ENCODE data around the gene SLC6A3. TPM values are rescaled to one million over a fixed set of nuclear protein-coding genes. Genes with fewer than 3 reads are reported as not detected.

Gene SLC6A3
- total RNA-seq, 4 donors from 2014 or later: 0.07 to 0.15 TPM; not detected in 2

DNA sequence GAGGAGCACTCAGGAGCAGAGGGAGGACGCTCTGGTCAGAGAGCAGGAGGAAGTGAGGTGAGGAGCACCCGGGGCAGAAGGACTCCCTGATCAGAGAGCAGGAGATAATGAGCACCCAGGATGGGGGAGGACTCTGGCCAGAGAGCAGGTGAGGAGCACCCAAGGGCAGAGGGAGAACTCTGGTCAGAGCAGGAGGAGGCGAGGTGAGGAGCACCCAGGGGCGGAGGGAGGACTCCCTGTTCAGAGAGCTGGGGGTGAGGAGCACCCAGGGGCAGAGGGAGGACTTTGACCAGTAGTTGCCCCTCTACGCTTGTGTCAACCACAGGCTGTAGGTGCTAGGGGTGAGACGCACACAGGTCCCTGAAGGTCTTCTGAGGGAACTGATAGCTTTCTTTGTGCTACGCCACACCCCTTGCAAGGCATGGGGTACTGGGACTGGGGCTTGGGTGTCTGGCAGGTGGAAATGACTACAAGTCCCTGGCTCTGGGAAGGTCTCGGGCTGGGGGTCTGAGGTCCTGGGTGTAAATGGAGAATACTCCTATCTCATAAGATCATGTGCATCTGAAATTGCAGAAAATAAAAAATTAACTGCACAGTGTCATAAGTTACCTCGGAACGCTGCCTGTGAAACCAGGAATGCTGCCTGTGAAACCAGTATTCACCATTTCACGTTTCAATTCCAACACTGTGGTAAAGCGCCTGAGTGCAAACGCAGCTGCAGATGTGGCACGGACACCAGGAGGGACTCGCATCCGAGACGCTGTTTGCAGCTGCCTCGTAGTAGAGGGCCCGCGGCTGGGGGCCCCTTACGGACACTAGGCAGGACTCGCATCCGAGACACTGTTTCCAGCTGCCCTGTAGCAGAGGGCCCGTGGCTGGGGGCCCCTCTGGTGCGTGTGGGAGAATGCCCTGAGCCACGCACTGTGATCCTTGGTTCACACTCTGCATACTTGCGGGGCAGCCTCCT lies 27.0 kb upstream of the SLC6A3 start:
- DNase-seq: peak in 1 of 2 donors; percentile 10
- intact Hi-C loops (cut with DNase I; ENCODE audit: low total_unique reads): no loop called here
- H3K9me3 ChIP-seq: no peaks in the 10 kb centered on the region
- H3K4me3 ChIP-seq: no peak overlapping the region
- no peaks in the 10 kb centered on the region for H3K27me3 ChIP-seq
- H3K27ac ChIP-seq: no peak overlapping the region
- no peaks in the 10 kb centered on the region for H3K4me1 ChIP-seq
- no peaks in the 10 kb centered on the region for H3K36me3 ChIP-seq
- TF ChIP-seq CTCF (IDR thresholded peaks at IDR 0.05) (no peak), POLR2A (IDR thresholded peaks at IDR 0.05) (no peak)

DNA sequence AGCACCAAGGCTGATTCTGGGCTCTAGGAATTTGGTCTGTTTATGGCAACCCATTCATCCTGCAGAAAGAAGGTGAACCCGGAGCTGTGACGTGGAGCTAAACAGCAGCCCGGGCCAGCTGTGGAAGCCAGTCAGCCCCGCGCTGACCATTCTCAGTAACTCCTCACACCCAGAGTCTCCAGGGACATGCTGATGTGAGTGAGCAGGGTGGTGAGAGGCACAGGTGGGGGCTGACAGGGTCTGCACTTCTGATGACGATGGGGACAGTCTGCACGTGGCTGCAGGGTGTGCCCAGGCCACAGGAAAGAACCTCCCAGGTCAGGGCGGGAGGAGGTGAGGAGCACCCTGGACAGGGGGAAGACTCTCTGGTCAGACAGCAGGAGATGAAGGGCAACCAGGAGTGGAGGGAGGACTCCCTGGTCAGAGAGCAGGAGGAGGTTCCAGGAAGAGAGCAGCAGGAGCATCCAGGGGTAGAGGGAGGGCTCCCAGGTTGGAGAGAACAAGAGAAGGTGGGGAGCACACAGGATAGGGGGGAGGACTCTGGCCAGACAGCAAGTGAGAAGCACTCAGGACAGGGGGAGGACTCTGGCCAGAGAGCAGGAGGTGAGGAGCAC lies 26.1 kb upstream of the SLC6A3 start:
- Histone ChIP-seq H3K4me3 (no peak overlapping the region), H3K27ac (no peak overlapping the region), H3K4me1 (no peaks in the 10 kb centered on the region), H3K9me3 (no peaks in the 10 kb centered on the region), H3K27me3 (no peaks in the 10 kb centered on the region), H3K36me3 (no peaks in the 10 kb centered on the region)
- intact Hi-C loops (cut with DNase I; ENCODE audit: low total_unique reads): no loop called here
- peak in 1 of 2 donors; percentile 12 for DNase-seq
- TF ChIP-seq POLR2A (IDR thresholded peaks at IDR 0.05) (no peak), CTCF (IDR thresholded peaks at IDR 0.05) (no peak)

DNA sequence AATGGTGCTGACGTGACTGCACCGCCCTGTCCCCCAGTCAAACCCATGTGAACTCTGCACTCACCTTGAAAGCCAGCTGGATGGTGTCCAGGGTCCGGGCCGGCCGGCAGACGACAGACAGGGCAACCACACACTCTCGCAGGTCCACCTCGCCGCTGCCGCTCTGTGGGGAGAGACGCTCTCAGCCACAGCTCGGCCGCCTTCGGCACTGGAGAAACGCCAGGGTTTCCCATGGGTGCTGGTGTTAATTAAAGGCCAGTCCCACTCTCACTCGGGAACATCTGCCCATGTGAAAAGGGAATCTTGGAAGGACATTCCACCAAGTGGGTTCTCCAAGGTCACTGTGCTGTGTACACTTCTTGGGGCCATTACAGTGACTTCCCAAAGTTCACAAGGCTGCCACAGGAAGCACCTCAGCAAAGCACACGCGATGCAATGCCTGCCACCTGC lies 25.5 kb upstream of the SLC6A3 start:
- no peak overlapping the region for H3K4me3 ChIP-seq
- no peaks in the 10 kb centered on the region for H3K9me3 ChIP-seq
- DNase-seq: peak in 1 of 2 donors; percentile 13
- H3K27ac ChIP-seq: no peak overlapping the region
- TF ChIP-seq CTCF (IDR thresholded peaks at IDR 0.05): no peak
- TF ChIP-seq POLR2A (IDR thresholded peaks at IDR 0.05): no peak
- intact Hi-C loops (cut with DNase I; ENCODE audit: low total_unique reads): no loop called here
- H3K27me3 ChIP-seq: no peaks in the 10 kb centered on the region
- H3K4me1 ChIP-seq: no peaks in the 10 kb centered on the region
- no peaks in the 10 kb centered on the region for H3K36me3 ChIP-seq

DNA sequence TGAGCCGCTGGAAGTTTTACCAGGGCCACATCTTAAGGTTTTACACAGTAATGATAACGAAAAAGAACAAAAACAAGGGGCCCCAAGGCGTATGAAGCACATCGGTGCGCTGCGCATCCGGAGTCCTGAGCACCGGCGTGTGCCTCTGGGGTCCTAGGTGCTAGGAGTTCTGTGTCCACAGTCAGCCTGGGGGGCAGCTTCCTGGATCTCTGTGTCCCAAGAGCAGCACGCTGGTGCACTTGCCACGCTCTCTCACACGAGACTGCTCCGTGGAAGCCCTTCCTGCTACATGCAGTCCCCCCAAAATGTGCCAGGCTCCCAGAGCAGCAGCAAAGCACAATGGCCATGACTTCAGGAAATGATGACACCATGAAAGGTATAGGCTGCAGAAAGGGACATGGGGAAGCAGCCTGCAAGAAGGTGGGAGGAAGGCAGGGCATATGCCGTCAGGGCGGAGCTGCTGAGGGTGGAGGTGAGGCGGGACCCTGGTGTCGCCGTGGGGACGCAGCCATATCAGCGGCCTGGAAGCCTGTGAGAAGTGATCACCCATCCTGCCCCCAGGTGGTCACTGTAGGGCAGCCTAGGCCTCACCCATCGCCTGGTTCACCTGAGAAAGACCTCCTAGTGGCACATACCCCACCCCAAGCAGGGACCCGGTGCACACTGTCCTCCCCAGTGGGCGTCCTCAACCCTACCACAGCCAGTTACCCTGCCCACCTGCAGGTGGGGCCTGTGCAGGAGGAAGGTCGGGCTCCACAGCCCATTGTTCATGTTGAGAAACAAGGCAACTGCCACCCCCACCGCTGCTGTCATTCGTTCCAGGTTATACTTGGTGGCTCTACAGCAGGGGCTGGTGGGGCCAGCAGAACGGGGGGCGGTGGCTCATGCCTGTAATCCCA lies 23.6 kb upstream of the SLC6A3 start:
- no peaks in the 10 kb centered on the region for H3K4me1 ChIP-seq
- H3K4me3 ChIP-seq: no peak overlapping the region
- H3K27me3 ChIP-seq: no peaks in the 10 kb centered on the region
- TF ChIP-seq CTCF (IDR thresholded peaks at IDR 0.05) (no peak), POLR2A (IDR thresholded peaks at IDR 0.05) (no peak)
- no peak overlapping the region for H3K27ac ChIP-seq
- no peaks in the 10 kb centered on the region for H3K36me3 ChIP-seq
- intact Hi-C loops (cut with DNase I; ENCODE audit: low total_unique reads): no loop called here
- no peaks in the 10 kb centered on the region for H3K9me3 ChIP-seq
- DNase-seq: peak in 1 of 2 donors; percentile 8

Measured in uterus (tissue), 4 donors.